Hematopoietic multipotent progenitor cell treated with erythropoietin and hydrocortisone succinate and interleukin-3 and kit ligand, for 6 days (in vitro differentiated cells): ENCODE data around the gene GJB2.
"Not testable (repeated sequence)": the region's sequence is repeated elsewhere in the genome, so short reads cannot be mapped to it uniquely, and the experiment has no call there.

Experiments
- DNase-seq: peaks from one replicate; pipeline ENCODE4 v3.0.0-alpha.2; 2015

The GJB2 gene

DNA sequence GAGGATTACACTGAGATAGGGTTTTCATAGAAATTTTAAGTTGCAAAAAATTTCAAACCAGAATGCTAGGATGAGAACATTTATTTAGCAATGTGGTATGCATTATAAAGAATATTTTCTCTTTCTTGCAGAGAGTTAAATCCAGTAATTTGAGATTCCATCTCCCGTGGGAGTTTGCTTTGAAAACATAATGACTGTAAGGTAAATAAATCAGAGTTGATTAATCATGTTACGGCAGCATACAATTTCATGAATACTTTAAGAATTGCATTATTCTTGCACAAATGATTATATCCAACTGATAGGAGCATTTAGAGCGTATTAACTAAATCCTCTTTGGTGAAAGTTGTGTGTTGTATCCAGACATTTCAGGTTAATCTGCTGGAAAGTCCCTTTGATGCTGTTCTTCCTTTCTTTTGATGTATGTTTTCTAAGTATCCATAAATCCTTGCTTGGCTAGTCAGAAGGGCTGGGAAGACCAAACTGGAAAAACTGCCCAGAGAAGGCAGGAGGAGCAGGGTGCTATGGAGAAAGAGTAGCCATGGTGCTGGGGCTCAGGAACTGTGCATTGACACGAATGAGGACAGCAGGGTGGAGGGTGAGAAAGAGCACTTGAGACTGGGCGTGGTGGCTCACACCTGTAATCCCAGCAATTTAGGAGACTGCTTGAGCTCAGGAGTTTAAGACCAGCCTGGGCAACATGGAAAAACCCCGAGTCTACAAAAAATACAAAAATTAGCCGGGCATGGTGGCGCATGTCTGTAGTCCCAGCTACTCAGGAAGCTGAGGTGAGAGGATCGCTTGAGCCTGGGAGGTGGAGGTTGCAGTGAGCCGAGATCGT lies 27.1 kb downstream of the GJB2 start:
- no peak for DNase-seq

DNA sequence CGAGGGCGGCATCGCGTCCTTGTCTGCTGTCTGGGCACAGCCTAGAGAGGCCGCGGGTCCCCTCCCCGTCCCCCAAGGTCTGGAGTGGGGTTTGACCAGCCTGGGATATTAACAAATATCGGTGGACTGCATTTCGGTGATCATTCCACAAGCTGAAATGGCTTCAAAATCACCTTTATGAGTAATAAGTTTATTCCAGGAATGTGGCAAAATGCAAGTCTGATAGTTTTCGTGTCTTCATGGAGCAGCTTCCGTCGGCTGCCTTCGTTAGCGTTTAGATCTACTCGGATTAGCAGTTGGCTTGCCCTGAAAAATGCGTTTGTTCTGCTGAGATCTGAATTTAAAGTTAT lies 30.8 kb downstream of the GJB2 start:
- no peak for DNase-seq

DNA sequence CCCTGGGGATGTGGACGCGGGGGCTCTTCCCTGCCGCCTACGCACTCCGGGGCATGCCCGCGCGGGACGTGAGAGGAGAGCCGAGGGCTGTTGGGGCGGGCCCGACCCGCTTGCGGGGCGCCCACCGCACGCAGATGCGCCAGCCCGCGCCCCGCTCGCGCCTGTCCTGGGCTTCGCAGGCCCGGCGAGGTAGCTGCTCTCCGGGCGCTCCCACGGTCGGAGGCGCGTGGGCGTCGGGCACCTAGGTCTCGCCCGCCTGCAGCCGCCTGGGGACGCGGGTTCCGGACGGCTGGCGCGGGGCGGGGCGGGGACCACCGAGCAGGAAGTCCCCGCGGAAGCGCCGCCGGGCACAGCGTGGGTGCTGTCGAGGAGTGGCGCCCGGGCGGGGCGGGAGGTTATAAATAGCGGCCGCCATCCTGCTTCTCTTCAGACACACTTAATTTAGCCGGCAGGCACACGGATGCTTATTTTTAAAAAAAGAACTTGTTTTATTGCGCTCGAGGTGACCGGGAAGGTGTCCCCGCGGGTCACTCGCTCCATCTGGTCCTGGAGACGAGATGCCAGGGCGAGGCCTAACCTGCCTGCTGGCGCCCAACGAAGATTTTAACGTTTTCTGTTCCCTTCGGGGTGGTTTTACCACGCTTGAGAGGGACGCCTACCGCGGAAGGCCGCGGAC lies 31.3 kb downstream of the GJB2 start:
- peak; percentile 30 for DNase-seq

DNA sequence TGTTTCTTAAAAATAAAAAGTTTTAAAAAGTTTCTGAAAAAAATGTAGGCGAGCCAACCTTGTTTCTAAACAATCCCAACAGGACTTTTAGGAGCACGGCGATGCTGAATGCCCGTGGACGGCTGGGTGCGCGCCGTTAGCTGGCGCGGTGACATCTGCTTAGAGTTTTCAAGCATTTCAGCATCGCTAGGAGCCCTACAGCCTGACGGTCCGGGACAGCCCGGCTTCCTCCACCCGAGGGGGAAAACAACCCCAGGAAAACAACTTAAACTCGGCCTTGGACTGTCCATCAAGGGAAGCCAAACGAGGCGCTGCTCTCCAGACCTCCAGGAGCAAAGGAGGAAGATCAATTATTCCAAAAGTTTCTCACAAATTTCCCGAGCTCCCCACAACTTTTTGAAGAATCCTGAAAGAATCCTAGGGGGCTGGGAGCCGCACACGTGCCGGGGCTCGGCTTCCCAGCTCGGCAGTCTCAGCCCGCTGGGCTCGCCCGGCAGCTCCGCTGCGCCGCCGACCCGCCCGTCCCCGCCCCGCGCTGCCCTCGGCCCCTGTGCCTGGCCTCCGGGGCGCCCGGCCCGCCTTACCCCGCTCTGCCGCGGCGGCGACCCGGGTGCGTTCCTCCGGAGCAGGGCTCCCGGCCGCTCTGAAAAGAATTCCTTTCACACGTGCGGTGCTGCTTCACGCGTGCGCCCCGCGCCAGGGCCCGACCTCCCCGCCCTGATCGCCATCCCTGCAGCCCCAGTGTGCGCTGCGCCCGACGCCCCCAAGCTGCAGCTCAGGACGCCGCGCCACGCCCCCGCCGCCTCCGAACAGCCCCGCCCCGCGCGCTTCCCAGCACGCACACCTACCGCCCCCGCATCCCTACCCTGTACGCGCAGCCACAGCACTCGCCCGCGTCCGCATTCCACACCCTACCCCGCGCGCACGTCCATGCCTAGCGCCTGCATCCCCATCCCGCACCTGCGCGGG lies 32.1 kb downstream of the GJB2 start, which contains the start of gene GJA3:
Gene GJA3, minus strand, starts transcription at position 747 of the 969 bp plus-strand sequence. CDS start 17,764 bp downstream, outside the sequence.
- DNase-seq = peak; percentile 35

DNA sequence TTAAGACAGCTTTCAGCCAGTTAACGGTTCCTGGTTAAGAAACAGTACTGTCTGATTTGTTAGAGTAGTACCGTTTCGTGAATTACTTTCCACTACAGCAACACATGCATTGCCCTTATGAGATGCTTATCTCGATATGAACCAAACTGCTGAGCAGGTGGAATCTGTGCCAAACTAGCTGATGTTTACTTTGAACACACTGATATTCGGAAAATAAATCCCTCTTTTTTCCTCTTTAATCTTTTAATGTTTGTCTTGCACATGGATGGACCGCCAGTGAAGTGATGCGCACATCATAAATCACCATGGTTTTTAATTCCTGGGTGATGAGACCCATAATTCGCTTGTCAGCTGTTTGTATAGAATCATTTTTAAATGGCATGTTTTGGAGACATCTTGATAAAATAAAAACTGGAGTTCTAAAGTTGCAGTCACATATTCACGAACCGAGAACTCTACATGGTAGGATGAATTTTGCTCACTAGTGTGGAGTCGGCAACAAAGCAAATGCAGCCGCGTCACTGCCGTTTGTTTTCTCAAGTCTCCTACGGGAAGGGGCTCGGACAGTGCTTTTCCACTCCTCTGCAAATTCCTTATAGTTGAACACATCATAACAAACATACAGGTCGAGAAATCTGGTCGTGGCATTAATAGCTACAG lies 33.0 kb downstream of the GJB2 start:
- peak; percentile 7 for DNase-seq

DNA sequence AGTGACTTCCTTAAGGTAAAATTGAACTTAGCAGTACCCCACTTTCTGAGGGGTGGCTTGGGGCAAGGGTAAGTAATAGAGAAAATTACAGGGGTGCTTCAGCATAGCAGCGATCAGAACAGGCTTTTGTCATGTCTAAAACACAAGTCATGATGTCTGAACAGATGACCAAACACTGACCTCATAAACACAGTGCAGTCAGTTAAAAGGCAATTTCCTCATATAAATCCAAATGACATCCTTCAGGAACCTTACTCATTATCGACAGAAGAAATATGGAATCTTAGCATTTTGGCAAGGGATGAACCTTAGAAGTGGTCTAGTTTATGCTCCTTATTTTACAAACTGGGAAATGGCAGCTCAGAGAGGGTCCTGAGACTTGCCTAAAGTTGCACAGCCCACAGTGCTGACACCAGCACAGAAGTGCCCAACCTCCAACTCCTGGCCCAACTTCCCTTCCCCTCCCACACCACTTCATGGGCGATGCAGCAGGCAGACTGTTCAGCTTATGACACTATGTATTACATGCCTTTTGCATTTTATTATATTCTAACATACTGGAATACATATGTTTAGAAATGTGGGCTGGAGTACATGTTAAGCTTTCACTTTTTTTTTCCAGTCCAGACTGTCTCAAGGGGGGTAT lies 35.5 kb downstream of the GJB2 start:
- DNase-seq = no peak

DNA sequence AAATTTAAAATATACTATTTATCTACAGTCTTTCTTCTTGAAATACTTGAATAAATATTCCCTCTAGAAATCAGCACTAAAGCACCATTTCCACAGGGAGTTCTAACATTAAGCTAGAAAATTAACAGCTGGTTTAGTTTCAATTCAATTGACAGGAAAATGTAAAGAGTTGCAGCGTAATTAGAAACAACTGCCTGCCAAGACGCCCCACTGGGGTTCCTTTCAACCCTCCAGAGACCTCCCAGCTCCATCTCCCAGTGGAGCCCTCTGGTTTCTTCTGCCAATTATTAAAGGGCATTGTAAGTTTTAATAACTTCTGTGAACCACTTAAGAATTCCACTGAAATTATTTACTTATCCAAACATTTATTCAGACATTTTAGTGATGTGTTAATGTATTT lies 36.0 kb downstream of the GJB2 start:
- no peak for DNase-seq

DNA sequence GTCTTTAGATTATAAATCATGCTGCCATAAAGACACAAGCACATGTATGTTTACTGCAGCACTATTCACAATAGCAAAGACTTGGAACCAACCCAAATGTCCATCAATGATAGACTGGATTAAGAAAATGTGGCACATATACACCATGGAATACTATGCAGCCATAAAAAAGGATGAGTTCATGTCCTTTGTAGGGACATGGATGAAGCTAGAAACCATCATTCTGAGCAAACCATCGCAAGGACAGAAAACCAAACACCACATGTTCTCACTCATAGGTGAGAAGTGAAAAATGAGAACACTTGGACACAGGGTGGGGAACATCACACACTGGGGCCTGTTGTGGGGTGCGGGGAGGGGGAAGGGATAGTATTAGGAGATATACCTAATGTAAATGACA lies 39.4 kb downstream of the GJB2 start:
- DNase-seq = not testable (repeated sequence)

DNA sequence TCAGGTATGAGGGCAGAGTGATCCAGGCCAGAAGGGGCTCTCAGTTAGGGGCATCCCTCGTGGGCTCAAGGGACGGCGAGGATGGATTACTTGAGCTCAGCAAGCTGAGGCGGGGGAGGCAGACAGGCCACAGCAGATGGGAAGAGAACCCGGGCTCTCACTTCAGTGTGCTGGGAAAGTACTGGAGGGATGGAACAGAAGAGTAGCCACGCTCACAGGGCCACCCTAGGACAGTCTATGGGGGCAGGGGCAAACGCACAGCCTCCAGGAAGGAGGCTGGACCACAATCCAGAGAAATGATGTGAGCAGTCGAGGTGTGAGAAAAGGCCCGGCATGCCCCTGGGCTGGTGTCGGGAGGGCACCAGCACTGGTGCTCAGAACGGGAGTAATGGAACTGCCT lies 41.1 kb downstream of the GJB2 start:
- no peak for DNase-seq

DNA sequence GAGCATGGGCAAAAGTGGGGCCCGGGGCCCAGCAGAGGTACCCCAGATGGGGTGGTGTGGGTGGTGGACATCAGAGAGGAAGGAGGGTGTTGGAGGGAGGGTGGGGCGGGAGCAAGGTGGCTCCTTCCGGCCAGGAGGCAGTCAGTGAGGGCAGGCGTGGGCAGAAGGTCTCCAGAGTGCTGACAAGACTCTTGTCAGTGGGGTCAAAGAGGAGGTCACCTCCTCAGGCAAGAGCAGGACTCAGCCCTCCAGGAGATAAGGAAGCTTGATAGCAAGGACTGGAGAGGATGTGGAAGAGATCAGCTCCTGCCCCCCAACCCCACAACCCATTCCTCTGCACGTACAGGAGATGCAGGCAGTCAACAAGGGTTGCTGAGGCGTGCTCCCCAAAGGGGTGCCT lies 41.7 kb downstream of the GJB2 start:
- DNase-seq = no peak

DNA sequence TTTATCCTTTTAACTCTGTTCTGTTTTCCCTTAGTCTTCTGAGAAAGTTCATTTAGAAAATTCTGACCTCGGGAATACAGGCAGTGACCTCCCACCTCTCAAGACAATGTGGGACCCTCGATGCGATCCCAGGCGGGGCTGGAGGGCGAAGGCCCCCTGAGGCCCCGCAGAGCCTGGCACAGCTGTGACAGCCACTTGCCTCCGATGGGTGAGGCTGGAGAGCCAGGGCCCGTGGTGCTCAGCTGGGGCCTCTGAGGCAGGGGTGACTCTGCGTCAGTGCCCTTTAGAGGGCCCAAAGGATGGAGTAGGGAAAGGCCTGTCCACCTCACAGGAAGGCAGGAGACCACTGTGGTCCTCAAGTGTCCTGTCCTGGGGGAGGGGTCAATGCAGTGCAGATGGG lies 42.2 kb downstream of the GJB2 start:
- no peak for DNase-seq

DNA sequence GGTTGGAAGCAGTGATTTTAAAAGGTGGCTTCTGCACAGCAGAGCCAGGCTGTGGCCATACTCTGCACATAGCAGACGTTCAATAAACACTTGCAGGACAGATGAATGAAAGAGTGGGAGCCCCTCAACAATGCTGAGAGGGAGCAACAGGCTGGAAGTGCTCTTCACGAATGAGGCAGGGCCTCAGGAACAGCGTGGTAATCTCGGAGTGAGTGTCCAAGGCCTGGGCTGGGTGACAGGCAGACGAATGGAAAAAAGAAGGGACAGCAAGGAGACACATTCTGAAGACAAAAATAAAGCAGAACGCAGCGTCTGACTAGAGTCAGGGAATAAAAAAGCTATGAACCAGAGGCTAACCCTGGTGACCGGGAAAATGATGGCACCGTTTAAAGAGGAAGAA lies 43.0 kb downstream of the GJB2 start:
- DNase-seq = no peak

DNA sequence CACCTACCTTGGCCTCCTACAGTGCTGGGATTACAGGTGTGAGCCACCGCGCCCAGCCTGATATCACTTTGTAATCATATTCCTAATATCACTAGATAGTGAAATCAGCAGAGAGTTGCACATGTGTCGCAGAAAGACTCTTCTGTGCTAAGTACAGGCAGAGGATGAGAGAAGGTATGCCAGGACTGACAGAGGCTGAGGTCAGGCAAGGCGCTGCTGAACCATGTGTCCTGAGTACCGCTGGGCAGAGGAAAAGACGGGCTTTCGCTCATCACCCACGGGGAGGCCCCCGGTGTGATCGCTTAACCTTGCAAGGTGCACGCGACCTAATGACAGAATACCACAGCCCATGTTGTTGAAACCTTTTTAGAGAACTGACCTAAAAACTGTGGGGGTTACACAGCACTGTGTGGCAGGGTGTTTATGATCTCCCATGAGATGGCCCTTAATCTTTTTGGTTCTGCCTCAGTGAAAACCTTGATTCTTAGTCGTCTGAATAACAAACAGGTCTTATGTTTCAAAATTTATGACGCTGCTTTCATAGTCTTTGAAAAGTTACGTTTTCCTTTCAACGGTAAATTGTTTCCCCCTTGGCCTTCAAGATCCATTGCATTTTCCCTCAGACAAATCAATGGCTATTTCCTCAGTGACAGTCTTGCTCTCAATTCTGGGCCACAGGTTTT lies 44.1 kb downstream of the GJB2 start:
- no peak for DNase-seq

DNA sequence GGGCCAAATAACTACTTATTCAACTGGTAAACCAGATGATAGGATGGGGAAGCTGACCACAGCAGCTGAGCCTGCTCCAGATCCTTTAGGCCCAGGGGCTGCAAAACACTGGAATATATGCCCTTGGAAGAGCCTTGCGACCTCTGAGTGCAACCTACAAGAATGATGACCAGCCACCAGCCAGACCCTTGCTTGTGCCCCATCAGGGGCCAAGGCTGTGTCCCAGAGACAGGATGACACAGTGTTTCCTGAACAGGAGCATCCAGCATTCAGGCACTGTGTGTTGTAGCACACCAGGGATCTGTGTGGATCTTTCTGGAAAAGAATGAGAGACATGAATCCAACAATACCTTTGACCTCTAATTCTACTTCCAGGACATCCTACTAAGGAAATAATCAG lies 46.4 kb downstream of the GJB2 start:
- DNase-seq = no peak

DNA sequence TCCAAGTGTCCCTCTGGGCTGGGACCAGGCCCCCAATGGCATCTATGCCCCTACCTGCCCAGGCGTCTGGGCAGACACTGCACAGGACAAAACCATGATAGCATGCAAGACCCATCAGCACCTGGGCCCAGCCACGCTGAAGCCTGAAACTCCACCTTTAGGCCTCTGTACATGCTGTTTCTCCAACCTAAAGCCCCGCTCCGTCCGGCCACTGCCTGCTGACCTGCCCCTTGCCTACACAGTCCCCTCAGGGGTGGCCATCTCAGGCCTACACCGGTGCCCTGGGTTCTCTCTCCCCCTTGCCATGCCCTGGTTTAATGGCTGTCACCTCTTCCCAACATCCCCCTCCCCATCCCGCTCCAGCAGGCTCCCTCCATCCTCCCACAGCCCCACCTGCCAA lies 47.2 kb downstream of the GJB2 start:
- DNase-seq = no peak

DNA sequence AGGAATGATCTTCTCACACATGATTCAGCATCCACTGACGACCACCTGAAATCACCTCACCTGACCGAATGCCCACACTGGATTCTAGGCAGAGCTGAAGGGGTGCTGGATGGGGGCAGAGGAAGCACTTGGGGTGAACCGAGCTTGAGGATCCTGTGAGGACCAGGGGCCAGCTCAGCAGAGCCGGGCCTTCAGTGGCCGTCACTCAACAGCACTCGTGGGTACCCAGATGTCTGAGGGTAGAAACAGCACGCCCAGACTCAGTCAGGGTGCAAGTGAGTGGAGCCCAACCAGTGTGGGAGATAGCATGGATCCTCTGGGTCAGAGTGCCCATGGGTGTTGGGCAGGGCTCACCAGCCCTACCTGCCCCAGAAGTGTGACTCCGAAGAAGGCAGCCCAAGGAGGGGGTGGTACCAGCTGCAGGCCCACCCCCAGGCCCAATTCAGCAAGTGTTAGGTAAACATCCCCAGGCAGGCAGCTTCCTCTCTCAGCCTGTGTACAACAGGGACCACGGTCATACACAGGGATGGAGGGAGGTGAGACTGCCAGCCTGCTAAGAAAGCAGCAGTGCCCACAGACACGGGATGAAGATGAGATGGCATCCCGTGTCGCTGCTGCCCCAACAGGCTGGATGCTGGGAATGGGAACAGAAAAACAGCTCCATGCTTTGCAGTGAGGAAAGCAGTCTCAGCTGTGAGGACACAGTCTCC lies 48.4 kb downstream of the GJB2 start:
- DNase-seq = no peak

DNA sequence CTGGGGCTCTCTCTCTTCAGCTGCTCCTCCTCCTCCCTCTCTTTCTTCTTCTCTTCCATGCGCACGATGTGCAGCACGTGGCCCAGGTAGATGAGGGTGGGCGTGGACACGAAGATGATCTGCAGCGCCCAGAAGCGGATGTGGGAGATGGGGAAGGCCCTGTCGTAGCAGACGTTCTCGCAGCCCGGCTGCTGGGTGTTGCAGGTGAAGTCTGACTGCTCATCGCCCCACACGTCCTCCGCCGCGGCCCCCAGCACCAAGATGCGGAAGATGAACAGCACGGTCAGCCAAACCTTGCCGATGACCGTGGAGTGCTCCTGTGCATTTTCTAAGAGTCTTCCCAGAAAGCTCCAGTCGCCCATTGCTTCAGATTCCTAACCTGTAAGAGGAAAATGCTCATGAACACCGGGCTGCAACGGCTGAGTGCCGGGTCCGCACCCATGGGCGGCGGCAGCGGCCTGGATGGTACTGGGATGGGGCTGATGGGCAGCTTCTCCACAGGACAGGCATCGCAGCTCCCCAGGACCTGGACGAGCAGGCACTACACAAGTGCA lies 49.7 kb downstream of the GJB2 start:
- DNase-seq = no peak

DNA sequence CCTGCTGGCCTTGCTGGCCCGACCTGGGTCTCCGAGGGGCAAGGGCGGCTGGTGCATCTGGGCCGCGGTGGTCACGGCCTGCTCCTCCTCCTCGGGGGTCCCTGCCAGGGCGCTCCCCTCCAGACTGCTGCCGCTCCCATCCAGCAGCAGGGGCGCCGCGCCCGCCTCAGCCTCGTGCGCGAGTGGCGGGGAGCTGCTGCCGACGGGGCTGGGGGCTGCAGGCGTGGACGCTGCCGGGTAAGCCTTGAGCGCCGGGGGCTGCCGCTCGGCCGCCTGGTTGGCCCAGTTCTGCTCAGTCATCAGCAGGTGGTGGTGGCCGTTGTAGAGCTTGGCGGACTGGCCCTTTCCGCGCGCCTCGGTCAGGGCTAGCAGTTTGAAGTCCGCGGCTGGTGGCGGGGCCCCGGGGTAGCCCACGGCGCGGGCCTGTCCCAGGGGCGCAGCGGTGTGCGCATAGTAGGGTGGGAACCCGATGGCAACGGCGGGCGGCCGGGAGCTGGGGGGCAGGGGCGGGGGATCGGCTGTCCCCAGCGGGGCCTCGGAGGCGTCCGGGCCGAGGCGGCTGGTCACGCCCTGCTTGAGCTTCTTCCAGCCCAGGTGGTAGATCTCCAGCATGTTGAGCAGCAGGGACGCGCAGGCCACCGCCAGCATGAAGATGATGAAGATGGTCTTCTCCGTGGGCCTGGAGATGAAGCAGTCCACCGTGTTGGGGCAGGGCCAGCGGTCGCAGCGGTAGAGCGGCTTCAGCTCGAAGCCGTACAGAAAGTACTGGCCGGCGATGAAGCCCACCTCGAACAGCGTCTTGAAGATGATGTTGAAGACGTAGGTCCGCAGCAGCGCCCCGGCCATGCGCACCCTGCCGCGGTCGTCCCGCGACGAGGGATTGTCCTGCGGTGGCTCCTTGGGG lies 50.5 kb downstream of the GJB2 start:
- DNase-seq = no peak

DNA sequence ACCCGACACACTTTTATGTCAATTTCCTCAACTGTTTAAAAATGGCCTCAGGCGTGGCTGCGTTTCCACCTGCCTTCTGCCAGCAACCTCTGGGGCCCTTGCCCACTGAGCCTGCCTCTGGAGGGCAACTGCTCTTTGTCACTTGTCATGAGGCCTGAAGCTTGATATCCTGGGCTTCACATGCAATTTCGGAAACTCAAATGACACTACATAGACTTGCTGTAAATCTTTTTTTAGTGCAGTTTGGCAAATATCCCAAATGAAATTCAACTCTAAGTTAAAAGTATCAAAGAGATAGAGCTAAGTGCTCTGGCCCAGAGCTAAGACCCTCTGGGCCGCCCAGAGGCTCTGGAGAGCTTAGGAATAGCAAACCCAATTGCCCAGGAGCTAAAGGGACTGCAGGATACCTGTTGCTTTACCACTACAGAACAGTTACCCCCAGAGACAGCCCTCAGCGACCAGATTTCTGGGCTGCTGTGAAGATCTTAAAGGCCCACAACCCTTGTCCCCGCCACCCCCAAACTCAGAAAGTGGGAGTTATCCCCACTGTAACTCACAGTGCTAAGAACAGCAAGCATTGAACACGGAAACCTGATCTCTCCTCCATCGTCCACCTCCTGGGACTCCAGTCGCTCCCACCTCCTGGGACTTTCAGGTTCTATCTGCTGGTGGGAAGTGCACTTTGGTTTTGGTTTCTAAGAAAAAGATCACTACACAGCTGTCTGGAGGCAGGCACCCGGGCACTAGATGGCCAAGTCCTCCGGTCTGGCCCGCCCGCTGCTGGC lies 51.3 kb downstream of the GJB2 start:
- DNase-seq = no peak
